HG02678 (cell line): ENCODE data around the gene OSGEPL1.
"Not testable (repeated sequence)": the region's sequence is repeated elsewhere in the genome, so short reads cannot be mapped to it uniquely, and the experiment has no call there.

ENCODE experiments used
- ATAC-seq: cut with Tn5 transposase; IDR thresholded peaks from one replicate; pipeline ENCODE4 v1.9.1; 2021; ENCODE audit warnings: mild to moderate bottlenecking, moderate library complexity; ENCODE audit not compliant: unreplicated experiment

OSGEPL1 gene

DNA sequence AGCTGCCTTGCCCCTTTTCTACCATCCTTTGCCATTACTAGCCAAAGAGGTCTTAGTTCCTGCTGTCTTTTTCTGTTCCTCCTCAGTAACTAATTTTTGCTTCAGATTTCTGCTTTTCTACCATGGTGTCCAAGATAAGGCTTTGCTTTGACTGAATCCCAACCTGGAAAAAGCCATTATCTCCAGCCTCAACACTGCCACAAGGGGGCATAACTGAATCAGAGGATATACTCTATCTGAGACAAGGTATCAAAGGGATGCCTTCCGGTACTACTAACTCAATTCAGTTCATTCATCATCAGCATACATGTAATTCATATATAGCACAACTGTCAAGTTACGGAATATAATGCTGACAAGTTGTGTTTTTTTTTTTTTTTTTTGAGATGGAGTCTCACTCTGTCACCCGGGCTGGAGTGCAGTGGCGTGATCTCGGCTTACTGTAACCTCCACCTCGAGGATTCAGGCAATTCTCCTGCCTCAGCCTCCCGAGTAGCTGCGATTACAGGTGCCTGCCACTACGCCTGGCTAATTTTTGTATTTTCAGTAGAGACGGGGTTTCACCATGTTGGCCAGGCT lies 11.4 kb downstream of the OSGEPL1 start:
- peak; percentile 69 for ATAC-seq

DNA sequence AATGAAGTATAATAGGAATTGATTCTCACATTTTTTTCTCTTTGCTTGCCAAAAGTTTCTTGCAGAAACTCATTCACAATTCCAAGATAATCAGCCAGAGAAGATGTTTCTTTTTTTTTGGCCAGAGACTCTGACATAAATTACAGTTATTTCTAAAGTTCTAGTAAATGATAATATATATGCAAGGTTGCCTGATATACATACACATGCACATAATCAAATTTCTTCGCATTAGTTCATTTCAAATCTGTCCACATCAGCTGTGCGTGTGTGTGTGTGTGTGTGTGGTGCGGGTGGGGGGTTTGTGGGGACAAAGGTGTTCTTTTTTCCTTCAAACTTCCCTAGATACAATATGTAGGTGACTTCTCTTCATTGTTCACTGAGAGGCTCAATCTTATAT lies 33.2 kb downstream of the OSGEPL1 start:
- no peak for ATAC-seq

DNA sequence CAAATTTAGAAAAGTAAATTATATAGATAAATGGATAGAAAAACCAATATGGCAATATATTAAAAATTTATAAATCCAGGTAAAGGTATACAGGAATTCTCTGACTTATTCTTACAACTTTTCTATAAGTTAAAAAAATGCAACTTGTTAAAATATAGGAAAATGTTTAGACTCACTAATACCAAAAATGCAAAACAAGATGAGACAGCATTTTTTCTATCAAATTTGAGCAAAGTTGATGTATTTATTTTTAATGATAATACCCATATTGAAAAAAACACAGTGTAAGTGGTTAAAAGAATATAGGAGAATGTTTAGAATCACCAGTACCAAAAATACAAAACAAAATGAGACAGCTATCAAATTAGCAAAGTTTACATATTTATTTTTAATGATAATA lies 35.7 kb downstream of the OSGEPL1 start:
- no peak for ATAC-seq

DNA sequence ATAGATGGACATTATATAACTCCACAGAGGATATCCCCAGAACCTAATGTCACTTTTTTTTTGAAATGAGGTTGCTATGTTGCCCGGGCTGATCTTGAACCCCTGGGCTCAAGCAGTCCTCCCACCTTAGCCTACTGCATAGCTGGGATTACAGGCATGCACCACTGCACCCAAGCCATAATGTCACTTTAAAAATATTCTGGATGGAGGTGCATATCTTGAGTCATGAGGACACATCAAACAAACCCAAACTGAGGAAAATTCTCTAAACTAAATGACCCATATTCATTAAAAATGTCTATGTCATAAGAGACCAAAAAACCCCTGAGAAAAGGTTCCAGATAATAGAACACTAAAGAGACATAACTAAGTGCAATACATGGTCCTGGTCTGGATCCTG lies 36.3 kb downstream of the OSGEPL1 start:
- no peak for ATAC-seq

DNA sequence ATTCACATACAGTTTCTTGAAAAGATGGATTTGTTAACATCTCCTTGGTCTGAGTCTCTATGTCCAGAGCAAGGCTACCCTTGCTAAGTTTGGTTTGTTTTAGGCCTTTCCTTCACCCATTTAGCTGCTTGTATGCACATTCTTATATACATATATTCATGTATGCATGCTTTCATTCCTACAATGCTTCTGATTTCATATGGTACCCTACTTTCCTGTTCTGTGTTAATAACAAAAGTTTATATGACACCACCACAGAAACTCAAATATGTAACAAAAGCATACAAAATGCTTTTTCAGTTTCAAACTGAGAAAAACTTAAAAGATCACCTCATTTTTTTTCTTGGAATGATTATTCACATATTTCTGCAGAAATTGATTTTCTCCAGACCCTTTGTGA lies 39.4 kb downstream of the OSGEPL1 start:
- ATAC-seq = no peak

DNA sequence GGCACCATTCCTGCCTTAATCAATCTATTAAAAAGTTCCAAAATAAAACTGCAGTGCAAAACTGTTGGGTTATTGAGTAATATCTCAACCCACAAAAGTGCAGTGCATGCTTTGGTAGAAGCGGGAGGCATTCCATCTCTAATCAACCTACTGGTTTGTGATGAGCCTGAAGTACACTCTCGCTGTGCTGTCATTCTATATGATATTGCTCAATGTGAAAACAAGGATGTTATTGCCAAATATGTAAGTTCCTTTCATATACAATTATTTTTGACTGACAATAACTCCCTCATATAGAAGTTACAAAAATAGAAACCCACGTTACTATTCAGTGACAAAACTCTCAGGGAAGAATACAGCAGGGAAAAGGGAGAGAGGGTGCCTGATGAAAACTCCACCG lies 43.0 kb downstream of the OSGEPL1 start:
- no peak for ATAC-seq

DNA sequence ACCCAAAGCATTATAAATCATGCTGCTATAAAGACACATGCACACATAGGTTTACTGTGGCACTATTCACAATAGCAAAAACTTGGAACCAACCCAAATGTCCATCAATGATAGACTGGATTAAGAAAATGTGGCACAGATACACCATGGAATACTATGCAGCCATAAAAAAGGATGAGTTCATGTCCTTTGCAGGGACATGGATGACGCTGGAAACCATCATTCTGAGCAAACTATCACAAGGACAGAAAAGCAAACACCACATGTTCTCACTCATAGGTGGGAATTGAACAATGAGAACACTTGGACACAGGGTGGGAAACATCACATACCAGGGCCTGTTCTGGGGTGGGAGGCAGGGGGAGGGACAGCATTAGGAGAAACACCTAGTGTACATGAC lies 45.0 kb downstream of the OSGEPL1 start:
- not testable (repeated sequence) for ATAC-seq

DNA sequence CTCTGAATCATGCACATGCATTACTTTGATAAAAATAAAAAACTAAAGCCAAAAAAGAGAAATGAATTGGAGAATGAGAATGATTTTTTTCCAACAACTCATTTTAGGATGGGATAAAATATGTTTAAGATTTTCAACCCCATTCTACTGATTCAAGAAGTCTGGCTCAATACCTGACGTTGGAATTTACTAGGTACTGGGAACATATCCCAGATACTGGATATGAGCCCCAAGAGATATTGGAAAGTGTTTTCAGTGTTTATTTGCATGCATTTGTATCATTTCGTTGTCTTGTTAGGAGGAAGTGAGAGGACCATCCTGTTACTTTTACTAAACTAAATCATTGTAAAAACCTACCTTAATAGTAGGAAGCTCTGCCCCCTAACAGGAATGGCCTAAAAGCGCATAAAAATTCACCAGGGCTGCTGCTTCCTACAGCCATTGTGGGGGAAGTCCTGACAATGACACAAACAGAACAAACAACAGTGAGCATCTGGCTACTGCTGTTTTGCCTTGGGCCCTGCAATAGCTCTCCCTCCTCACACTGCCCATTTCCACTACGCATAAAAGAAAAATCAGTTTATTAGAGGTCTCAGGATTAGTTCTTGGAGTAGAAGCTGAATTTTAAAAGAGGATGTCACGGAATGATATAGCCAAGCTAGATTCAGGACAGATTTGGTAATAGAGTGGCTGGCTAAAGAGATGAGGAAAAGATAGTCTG lies 52.9 kb downstream of the OSGEPL1 start:
- no peak for ATAC-seq

DNA sequence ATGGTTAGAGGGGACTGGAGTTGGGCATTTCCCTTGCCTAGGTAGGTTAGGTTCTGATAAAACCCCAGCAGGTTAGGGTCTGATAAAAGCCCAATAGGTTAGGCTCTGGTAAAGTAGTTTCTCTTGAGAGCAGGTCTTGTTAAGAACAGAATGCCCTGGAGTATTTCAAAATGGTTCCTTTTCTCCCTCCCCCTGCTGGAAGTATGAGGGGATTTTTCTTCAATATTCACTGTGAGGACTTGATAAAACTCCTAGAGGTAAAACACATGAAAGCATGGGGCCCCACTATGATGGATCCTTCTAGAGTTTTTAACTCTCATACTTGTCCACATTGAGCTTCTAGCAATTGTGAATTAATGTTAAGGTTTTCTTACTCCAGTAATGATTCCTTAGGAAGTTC lies 60.5 kb downstream of the OSGEPL1 start:
- ATAC-seq = no peak

DNA sequence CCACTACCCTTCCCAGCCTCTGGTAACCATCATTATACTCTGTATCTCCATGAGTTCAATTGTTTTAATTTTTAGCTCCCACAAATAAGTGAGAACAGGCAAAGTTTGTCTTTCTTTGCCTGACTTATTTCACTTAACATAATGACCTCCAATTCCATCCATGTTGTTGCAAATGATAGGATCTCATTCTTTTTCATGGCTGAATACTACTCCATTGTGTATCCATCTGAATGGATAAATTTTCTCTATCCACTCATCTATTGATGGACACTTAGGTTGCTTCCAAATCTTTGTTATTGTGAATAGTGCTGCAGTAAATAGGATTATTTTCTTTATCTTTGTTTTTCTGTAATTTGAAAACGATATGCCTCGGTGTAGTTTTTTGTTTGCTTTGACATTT lies 61.9 kb downstream of the OSGEPL1 start:
- no peak for ATAC-seq

DNA sequence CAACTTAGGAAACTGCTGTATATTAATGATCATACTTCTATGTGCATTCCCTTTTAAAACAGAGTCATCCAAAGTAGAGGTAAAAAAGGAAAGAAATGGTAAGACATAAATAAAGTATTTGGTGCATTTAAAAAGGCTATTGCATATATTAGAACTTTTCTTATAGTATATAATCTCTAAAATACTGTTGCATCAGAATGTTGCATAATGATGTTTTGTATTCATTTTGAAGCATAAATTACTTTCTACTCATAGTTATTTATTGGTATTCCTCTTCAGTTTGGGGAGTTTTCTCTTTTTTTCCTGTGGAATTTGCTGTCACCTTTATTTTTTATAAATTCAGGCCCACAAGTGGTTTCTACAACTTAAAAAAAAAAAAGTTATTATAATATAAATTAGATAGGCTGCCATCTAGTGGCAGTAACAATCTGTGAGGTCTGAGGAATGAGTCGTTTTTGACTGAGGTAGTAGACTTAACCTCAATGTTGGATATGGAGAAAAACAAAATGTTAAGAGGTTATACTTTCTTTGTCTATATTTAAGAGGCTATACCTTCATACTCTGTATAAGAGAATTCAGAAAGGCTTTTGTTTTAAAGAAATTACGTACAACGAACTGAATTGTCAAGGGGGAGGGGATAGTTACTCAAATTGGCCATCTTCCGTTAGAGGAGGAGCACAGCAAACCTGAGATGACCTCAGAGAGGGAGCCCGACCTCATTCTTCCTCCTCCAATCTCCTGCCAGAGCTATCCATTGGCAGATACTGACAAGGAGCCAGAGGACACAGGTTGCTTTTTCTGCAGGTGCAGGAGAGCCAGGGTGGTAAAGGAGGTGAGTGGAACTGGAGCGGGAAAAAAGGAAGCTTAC lies 64.3 kb downstream of the OSGEPL1 start:
- ATAC-seq = peak; percentile 44
